Measurements from ENCODE around the gene LCMT1. TPM values are rescaled to one million over a fixed set of nuclear protein-coding genes. Genes with fewer than 3 reads are reported as not detected.
"Not testable (repeated sequence)": the region's sequence is repeated elsewhere in the genome, so short reads cannot be mapped to it uniquely, and the experiment has no call there.

Gene LCMT1
- total RNA-seq: 10 to 100 TPM; 37.1 to 40.7 TPM

GRCh38 chr16:25111403-25112166 lies at the start of gene LCMT1:
LCMT1 (plus strand) TSS chr16:25111742; CDS start chr16:25111884, 142 bp downstream.
- ChIA-PET POLR2A (interaction anchor here (1.0 to 2.0 kb wide), 3 partner anchors 8 to 145 kb away, joined by 3 to 6 read pairs (median 3); no protein-coding TSS in a partner anchor), CTCF (interaction anchor here (1.2 to 5.0 kb wide), 8 partner anchors 15 to 113 kb away, joined by 3 to 21 read pairs (median 4); no protein-coding TSS in a partner anchor)
- Mint-ChIP-seq H3K4me1 (ENCODE audit: low read depth) (peaks cover 53% of the 10 kb centered on the region), H3K27ac (peak within 1 kb of the TSS; percentile 98), H3K36me3 (ENCODE audit: low read depth) (peaks cover 8% of the 10 kb centered on the region), H3K9me3 (no peaks in the 10 kb centered on the region), H3K27me3 (no peaks in the 10 kb centered on the region), H3K4me3 (peak within 1 kb of the TSS; percentile 80)
- no peak for TF ChIP-seq CTCF (IDR thresholded peaks at IDR 0.05)
- DNase-seq (peak; percentile 97), ATAC-seq (peak; percentile 78)
- intact Hi-C loops (cut with micrococcal nuclease): no loop called here

DNA sequence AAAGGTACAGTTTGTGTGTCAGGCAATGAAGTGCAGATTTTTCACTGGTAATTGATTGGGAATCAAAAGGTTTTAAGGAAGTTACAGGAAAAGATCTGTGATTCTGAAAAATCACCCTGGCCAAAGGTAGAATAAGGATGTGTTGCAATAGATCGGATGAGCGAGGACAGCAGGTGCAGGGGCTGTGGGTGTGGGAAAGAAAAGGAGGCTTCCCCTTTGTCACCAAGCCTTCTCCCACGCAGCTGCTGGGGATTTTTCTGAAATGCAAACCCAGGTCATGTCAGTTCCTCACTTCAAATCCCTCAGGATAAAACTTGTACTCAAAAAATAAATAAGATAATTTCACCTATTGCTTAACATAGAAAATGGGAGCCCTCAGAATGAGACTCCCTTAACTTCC lies 48.4 kb upstream of the LCMT1 start:
- CTCF ChIA-PET: interaction anchor here (0.6 to 3.2 kb wide), 3 partner anchors 14 to 163 kb away, joined by 3 to 14 read pairs (median 4); partner anchors contain the start of gene ARHGAP17
- Mint-ChIP-seq H3K4me3 (no peak overlapping the region), H3K27me3 (no peaks in the 10 kb centered on the region), H3K36me3 (ENCODE audit: low read depth) (no peaks in the 10 kb centered on the region), H3K9me3 (no peaks in the 10 kb centered on the region), H3K27ac (peak overlapping the region; percentile 56), H3K4me1 (ENCODE audit: low read depth) (peaks cover 58% of the 10 kb centered on the region)
- intact Hi-C loops (cut with micrococcal nuclease): loop anchor here (5.0 kb wide), 1 partner anchor 44 kb away; no protein-coding TSS in a partner anchor
- POLR2A ChIA-PET: interaction anchor here (1.6 to 2.0 kb wide), 2 partner anchors 14 to 48 kb away, joined by 3 to 4 read pairs; no protein-coding TSS in a partner anchor
- TF ChIP-seq CTCF (IDR thresholded peaks at IDR 0.05): no peak
- no peak for ATAC-seq
- DNase-seq: peak; percentile 60

GRCh38 chr16:25063865-25064264 lies 47.7 kb upstream of the LCMT1 start:
- Mint-ChIP-seq H3K9me3 (no peaks in the 10 kb centered on the region), H3K4me3 (no peak overlapping the region), H3K27ac (peak overlapping the region; percentile 56), H3K27me3 (no peaks in the 10 kb centered on the region), H3K4me1 (ENCODE audit: low read depth) (peaks cover 62% of the 10 kb centered on the region), H3K36me3 (ENCODE audit: low read depth) (no peaks in the 10 kb centered on the region)
- TF ChIP-seq CTCF (IDR thresholded peaks at IDR 0.05): no peak
- DNase-seq: no peak
- POLR2A ChIA-PET: interaction anchor here (1.6 kb wide), 1 partner anchor 47 kb away, joined by 3 read pairs; no protein-coding TSS in a partner anchor
- intact Hi-C loops (cut with micrococcal nuclease): loop anchor here (5.0 kb wide), 1 partner anchor 43 kb away; no protein-coding TSS in a partner anchor
- ATAC-seq: no peak
- CTCF ChIA-PET: interaction anchor here (0.8 kb wide), 1 partner anchor 49 kb away, joined by 3 read pairs; the partner anchor contains the start of gene ARHGAP17

GRCh38 chr16:25064281-25064680 lies 47.3 kb upstream of the LCMT1 start:
- H3K4me3 Mint-ChIP-seq; H3K36me3 Mint-ChIP-seq (ENCODE audit: low read depth); H3K9me3 Mint-ChIP-seq; DNase-seq; ATAC-seq; H3K27me3 Mint-ChIP-seq; H3K27ac Mint-ChIP-seq; CTCF ChIA-PET: not testable (repeated sequence)
- intact Hi-C loops (cut with micrococcal nuclease): loop anchor here (5.0 kb wide), 1 partner anchor 43 kb away; no protein-coding TSS in a partner anchor
- peaks cover 62% of the 10 kb centered on the region for H3K4me1 Mint-ChIP-seq (ENCODE audit: low read depth)
- POLR2A ChIA-PET: interaction anchor here (1.6 kb wide), 1 partner anchor 47 kb away, joined by 3 read pairs; no protein-coding TSS in a partner anchor

DNA sequence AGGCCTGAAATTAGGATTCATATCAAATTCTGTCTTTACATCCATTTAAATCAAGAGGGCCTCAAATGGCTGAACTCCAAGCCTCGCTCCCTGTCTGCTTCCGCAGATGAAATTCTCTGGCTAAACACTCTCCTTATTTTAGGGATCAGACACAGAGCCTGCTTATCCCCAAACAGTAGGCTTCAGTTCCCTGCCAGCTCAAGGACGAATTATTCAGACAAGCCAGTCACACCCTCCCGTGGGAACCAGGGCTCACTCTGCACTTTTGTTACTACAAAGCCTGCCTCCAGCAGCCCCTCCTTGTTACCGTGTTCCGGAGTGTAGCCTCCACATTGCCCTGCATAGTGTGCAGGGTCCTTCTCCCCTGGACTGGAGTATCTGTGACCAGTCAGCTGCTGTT lies 46.6 kb upstream of the LCMT1 start:
- no peak for ATAC-seq
- ChIA-PET CTCF (no interaction called here), POLR2A (no interaction called here)
- Mint-ChIP-seq H3K9me3 (no peaks in the 10 kb centered on the region), H3K27me3 (no peaks in the 10 kb centered on the region), H3K4me1 (ENCODE audit: low read depth) (peaks cover 62% of the 10 kb centered on the region), H3K36me3 (ENCODE audit: low read depth) (no peaks in the 10 kb centered on the region), H3K4me3 (no peak overlapping the region), H3K27ac (no peak overlapping the region)
- no peak for DNase-seq
- intact Hi-C loops (cut with micrococcal nuclease): loop anchor here (5.0 kb wide), 1 partner anchor 42 kb away; no protein-coding TSS in a partner anchor
- TF ChIP-seq CTCF (IDR thresholded peaks at IDR 0.05): no peak

All from activated CD8-positive, alpha-beta T cell treated with anti-CD3 and anti-CD28 coated beads for 36 hours (primary cell).